DMS79 (cell line): ENCODE results near the gene HSD11B1L.

ENCODE experiments used
- DNase-seq: peaks from one replicate; lab custom pipeline; 2025; lab: John Stamatoyannopoulos, UW

The HSD11B1L gene

GRCh38 chr19:5666921-5667610 lies 13.8 kb upstream of the HSD11B1L start:
- DNase-seq, result no peak

- no peak for DNase-seq
These were observed 13.0 kb upstream of the HSD11B1L start for GRCh38 chr19:5667751-5668271.

GRCh38 chr19:5669212-5669611 lies 11.6 kb upstream of the HSD11B1L start:
- no peak for DNase-seq

- no peak for DNase-seq
These were observed 9.2 kb upstream of the HSD11B1L start for GRCh38 chr19:5671600-5671999.

- no peak for DNase-seq
These were observed 7.9 kb upstream of the HSD11B1L start for GRCh38 chr19:5672708-5673459.

- no peak for DNase-seq
These were observed 7.1 kb upstream of the HSD11B1L start for GRCh38 chr19:5673752-5674151.

- DNase-seq, result no peak
These were observed 6.1 kb upstream of the HSD11B1L start for GRCh38 chr19:5674714-5675113.

- no peak for DNase-seq
These were observed 4.6 kb upstream of the HSD11B1L start for GRCh38 chr19:5676105-5676771.

- no peak for DNase-seq
These were observed 4.1 kb upstream of the HSD11B1L start for GRCh38 chr19:5676772-5677105.

GRCh38 chr19:5677136-5677535 lies 3.7 kb upstream of the HSD11B1L start:
- DNase-seq, result no peak

- no peak for DNase-seq
These were observed 3.2 kb upstream of the HSD11B1L start for GRCh38 chr19:5677580-5677979.

- no peak for DNase-seq
These were observed 2.6 kb upstream of the HSD11B1L start for GRCh38 chr19:5678071-5678718.

GRCh38 chr19:5679289-5680083 lies 1.3 kb upstream of the HSD11B1L start:
- no peak for DNase-seq

GRCh38 chr19:5680084-5680436 lies 767 bp upstream of the HSD11B1L start:
- DNase-seq, result no peak

- DNase-seq, result no peak
These were observed 722 bp downstream of the HSD11B1L start for GRCh38 chr19:5681391-5682106.

- DNase-seq, result no peak
These were observed 1.3 kb downstream of the HSD11B1L start for GRCh38 chr19:5682107-5682482.

- no peak for DNase-seq
These were observed 2.5 kb downstream of the HSD11B1L start for GRCh38 chr19:5683177-5683886.

- DNase-seq, result no peak
These were observed 4.0 kb downstream of the HSD11B1L start for GRCh38 chr19:5684694-5685430.

- no peak for DNase-seq
These were observed 5.5 kb downstream of the HSD11B1L start for GRCh38 chr19:5686326-5686646.
